T-helper 1 cell treated with Interleukin-12 subunit alpha and Interleukin-12 subunit beta and Interleukin-4 antibody, amounts not matched to agents 30 μg/mL and 1 μg/mL, for 36 hours (primary cell): ENCODE data around the gene RAMP3.
"Not testable (repeated sequence)": the region's sequence is repeated elsewhere in the genome, so short reads cannot be mapped to it uniquely, and the experiment has no call there.

Experiments used
- H3K27ac Mint-ChIP-seq: one replicate; pipeline ENCODE4 v1.8.0; 2021; ENCODE audit warnings: mild to moderate bottlenecking, mixed read lengths
- H3K27me3 Mint-ChIP-seq: one replicate; pipeline ENCODE4 v1.8.0; 2021; ENCODE audit warnings: low read depth, mixed read lengths
- H3K36me3 Mint-ChIP-seq: one replicate; pipeline ENCODE4 v1.8.0; 2021; ENCODE audit warnings: low read depth, mixed read lengths
- H3K4me1 Mint-ChIP-seq: one replicate; pipeline ENCODE4 v1.8.0; 2021; ENCODE audit warnings: low read depth, mixed read lengths
- H3K4me3 Mint-ChIP-seq: one replicate; pipeline ENCODE4 v1.8.0; 2021; ENCODE audit warnings: mild to moderate bottlenecking, moderate library complexity, mixed read lengths
- H3K9me3 Mint-ChIP-seq: one replicate; pipeline ENCODE4 v1.8.0; 2021; ENCODE audit warnings: mixed read lengths

Gene RAMP3, protein sequence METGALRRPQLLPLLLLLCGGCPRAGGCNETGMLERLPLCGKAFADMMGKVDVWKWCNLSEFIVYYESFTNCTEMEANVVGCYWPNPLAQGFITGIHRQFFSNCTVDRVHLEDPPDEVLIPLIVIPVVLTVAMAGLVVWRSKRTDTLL

DNA sequence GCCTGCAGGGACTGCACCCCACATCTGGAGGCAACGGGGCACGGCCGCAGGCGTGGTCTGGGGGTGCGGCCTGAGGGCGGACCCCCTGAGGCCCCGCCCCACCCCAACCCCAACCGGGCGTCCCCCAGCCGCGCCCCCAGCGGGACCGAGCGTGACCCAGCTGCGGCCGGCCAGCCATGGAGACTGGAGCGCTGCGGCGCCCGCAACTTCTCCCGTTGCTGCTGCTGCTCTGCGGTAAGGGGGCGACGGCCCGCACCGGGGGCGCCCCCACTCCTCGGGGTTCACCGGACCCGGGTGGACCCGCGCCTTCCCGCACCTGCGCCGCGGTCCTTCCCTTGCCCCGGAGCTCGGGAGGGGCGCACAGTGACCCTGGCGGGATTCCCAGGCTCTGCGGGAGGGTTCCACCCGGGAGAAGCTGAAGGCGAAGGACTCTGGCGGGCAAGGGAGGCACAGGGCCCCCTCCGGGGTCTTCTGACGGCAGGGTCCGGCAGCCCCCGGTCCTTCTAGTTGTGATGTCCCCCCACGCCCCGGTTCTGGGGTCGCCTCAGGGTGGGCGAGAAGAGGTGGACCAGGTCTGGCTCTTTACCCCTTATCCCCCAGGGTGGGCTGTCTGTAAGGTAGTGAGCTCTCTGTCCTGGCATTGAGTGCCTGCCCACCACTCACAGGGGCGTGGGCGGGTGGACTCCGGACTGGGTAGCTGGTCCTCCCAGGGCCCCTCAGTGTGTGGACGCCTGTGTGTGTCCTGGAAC is at the start of gene RAMP3:
Gene RAMP3 (plus strand): TSS at position 139 of the 749 bp plus-strand sequence. CDS start 38 bp downstream, at position 177.
- H3K9me3 Mint-ChIP-seq = no peaks in the 10 kb centered on the region
- no peaks in the 10 kb centered on the region for H3K36me3 Mint-ChIP-seq
- peaks cover 28% of the 10 kb centered on the region for H3K27me3 Mint-ChIP-seq
- no peak within 1 kb of the TSS for H3K4me3 Mint-ChIP-seq
- H3K4me1 Mint-ChIP-seq = peaks cover 9% of the 10 kb centered on the region
- H3K27ac Mint-ChIP-seq = no peak within 1 kb of the TSS

DNA sequence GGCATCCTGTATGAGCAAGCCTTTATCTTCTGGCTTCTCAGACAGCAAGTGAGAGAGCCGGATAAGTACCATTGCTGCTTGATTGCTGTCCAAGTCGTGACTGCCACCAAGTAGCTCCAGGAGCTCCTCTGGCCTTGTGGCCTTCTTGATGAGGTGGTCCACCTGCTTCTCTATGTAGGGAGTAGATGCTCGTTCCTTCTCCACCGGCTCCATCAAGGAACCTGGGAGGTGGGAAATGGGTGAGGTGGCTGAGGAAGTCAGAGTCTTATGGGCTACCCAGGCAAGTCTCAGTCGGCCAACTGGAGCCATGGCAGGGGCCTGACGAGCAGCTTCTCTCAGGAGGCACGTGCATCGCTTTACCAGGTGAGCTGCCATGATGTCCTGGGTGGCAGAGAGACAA is 48.7 kb upstream of the RAMP3 start:
- Mint-ChIP-seq H3K4me3 (peak overlapping the region; percentile 1), H3K27ac (peak overlapping the region; percentile 6)

DNA sequence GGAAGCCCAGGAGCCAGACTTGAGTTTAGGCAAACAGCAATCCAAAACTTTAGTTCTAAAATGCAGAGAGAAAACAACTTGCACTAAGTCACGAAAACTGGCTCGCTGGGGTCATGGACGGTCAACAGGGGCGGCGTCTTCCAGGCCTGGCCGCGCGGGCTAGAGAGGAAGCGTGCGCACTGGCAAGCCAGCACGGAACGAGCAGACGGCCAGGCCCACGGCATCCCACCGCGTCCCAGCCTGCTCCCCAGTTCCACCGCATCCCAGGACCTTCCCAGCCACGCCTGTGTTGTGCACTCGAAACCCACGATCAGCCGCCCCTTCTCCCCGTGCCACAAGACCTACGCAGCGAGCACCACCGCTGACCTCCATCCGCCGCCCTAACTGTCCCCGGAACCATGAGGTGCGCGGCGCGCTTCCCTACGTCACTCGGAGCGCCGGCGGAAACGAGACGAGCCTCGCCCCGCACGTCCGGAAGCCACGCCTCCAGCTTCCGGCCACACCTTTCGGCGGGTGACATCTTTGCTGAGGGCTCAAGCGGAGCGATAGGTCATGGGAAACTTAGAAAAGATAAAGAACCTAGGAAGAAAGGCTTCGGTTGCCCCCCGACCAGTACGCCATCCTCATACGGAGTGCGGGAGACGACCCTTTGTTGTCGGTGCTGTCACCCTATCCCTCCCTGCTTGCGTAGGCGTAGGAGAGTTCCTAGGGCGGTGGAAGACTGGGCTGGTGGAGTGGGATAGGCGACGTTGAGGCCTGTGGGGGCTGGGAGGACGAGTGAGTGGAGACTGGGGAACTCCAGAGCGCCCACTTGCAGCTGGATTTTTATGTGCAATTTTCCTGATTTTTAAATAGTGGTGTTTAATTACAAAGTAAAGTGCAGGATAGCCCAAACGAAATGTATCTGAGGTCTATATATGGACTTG is 46.0 kb upstream of the RAMP3 start, which contains the start of gene TBRG4:
Gene TBRG4 (minus strand): TSS at position 400 of the 926 bp plus-strand sequence. CDS start 2,460 bp downstream, outside the sequence.
- Mint-ChIP-seq H3K4me1 (peaks cover 38% of the 10 kb centered on the region), H3K27ac (peak within 1 kb of the TSS; percentile 98), H3K27me3 (peaks cover 29% of the 10 kb centered on the region), H3K36me3 (peaks cover 23% of the 10 kb centered on the region), H3K9me3 (no peaks in the 10 kb centered on the region), H3K4me3 (peak within 1 kb of the TSS; percentile 100)

More for the DNA sequence above, 48.7 kb upstream of the RAMP3 start:
- Mint-ChIP-seq H3K4me1 (peaks cover 37% of the 10 kb centered on the region), H3K27me3 (peaks cover 13% of the 10 kb centered on the region), H3K36me3 (peaks cover 25% of the 10 kb centered on the region), H3K9me3 (no peaks in the 10 kb centered on the region)

DNA sequence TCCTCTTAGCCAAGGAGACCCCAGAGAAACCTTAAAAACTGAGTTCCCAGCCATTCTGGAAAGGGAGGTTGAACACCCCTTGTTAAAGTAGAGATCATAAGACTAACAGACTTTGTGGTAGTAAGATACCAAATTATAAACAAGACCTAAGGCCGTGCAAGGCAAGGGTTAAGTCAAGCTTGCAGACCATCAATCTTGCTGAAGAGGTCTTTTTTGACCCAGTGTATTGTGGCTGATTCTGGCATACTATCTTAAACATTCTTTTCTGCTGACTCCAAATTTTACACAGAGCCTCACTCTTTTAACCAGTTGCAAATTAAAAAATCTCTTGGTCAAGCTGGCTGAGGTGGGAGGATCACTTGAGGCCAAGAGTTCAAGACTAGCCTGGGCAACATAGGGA is 44.9 kb upstream of the RAMP3 start:
- H3K27ac Mint-ChIP-seq = peak overlapping the region; percentile 76
- H3K4me1 Mint-ChIP-seq = peaks cover 31% of the 10 kb centered on the region
- no peaks in the 10 kb centered on the region for H3K9me3 Mint-ChIP-seq
- peaks cover 17% of the 10 kb centered on the region for H3K36me3 Mint-ChIP-seq
- H3K4me3 Mint-ChIP-seq = peak overlapping the region; percentile 100
- H3K27me3 Mint-ChIP-seq = peaks cover 32% of the 10 kb centered on the region

DNA sequence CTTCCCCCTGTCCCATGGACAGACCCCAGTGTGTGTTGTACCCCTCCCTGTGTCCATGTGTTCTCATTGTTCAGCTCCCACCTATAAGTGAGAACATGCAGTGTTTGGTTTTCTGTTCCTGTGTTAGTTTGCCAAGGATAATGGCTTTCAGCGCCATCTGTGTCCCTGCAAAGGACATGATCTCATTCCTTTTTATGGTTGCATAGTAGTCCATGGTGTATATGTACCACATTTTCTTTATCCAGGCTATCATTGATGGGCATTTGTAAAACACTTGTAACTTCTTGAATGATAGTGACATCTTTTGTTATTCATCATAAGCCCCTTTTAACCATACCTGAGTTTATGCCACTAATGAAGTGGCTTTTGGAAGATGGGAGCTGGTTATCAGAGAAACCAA is 43.3 kb upstream of the RAMP3 start:
- not testable (repeated sequence) for H3K27ac Mint-ChIP-seq, H3K9me3 Mint-ChIP-seq, H3K36me3 Mint-ChIP-seq, H3K4me3 Mint-ChIP-seq
- Mint-ChIP-seq H3K4me1 (peaks cover 23% of the 10 kb centered on the region), H3K27me3 (peaks cover 32% of the 10 kb centered on the region)

DNA sequence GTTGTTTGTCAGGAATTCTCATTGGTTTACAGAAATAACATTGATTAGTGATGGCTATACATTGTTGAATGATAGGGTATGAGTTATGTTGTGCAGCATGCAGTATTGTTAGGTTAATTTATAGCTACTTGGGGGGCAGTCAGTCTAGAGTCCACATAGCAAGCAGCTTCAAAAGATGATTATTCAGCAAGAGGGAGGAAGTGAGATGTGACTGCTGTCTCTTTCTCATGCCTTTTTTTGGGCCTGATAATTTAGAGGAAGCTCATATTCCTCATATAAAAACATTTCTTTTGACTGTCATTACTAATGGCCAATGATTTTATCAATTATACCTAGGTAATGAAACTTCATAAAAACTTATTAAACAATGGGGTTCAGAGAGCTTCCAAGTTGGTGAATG is 42.7 kb upstream of the RAMP3 start:
- peaks cover 5% of the 10 kb centered on the region for H3K36me3 Mint-ChIP-seq
- no peak overlapping the region for H3K4me3 Mint-ChIP-seq
- peaks cover 22% of the 10 kb centered on the region for H3K4me1 Mint-ChIP-seq
- no peaks in the 10 kb centered on the region for H3K9me3 Mint-ChIP-seq
- H3K27ac Mint-ChIP-seq = no peak overlapping the region
- H3K27me3 Mint-ChIP-seq = peaks cover 32% of the 10 kb centered on the region

DNA sequence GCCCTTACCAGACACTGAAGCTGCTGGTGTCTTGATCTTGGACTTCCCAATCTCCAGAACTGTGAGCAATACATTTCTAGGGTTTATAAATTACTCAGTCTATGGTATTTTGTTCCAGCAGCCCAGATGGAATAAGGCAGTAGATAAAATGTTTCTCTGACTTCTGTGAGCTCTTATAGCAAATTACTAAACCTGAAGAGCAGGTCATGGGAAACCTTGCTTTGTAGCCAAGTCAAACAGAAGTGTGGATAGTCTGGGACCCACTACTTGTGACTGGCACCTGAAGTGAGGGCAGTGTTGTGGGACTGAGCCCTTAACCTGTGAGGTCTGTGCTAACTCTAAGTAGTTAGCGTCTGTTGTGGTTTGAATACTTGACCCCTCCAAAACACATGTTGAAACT is 41.5 kb upstream of the RAMP3 start:
- H3K4me3 Mint-ChIP-seq = no peak overlapping the region
- H3K27me3 Mint-ChIP-seq = peaks cover 32% of the 10 kb centered on the region
- H3K27ac Mint-ChIP-seq = no peak overlapping the region
- peaks cover 19% of the 10 kb centered on the region for H3K4me1 Mint-ChIP-seq
- H3K9me3 Mint-ChIP-seq = no peaks in the 10 kb centered on the region
- peaks cover 5% of the 10 kb centered on the region for H3K36me3 Mint-ChIP-seq

DNA sequence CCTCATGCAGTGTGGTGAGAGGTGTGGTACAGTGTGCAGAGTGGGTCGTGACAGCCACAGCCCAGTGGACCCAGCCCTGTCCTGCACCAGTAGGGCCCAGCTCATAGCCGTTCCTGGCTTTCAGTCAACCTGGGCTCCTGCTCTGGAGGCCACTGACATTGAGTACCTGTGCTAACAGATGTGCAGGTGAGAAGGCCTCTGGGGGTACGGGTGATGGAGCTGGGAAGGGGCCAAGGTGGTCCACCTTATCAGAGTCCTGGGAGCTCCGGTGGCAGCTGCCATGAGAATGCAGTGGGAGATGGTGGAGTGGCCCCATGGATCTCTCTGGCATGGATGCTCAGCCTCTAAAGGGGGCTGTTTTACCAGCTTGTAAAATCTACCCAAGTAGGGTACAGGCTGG is 40.0 kb upstream of the RAMP3 start:
- no peak overlapping the region for H3K27ac Mint-ChIP-seq

DNA sequence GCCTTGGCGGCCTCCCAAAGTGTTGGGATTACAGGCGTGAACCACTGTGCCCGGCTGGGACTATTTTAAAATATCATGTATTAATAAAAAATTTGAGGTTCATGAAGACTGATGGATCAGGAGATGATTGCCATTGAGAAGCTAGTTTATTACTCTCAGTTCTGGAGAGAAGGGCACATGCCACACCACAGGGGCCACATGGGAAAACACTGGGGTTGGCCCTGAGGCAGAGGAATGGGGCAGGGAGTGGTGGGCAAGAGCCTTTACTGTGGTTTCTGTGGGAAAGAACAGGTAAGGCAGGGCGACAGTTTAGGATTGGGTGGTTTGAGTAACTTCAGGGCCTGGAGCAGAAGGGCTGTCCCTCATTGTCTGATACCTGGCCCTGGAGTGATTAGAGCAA is 39.3 kb upstream of the RAMP3 start:
- no peak overlapping the region for H3K4me3 Mint-ChIP-seq
- H3K9me3 Mint-ChIP-seq = no peaks in the 10 kb centered on the region
- no peaks in the 10 kb centered on the region for H3K36me3 Mint-ChIP-seq
- no peak overlapping the region for H3K27ac Mint-ChIP-seq
- H3K4me1 Mint-ChIP-seq = peaks cover 14% of the 10 kb centered on the region
- peaks cover 22% of the 10 kb centered on the region for H3K27me3 Mint-ChIP-seq

More for the DNA sequence above, 40.0 kb upstream of the RAMP3 start:
- H3K4me3 Mint-ChIP-seq = no peak overlapping the region
- H3K27me3 Mint-ChIP-seq = peaks cover 27% of the 10 kb centered on the region
- H3K9me3 Mint-ChIP-seq = no peaks in the 10 kb centered on the region
- peaks cover 12% of the 10 kb centered on the region for H3K4me1 Mint-ChIP-seq
- H3K36me3 Mint-ChIP-seq = no peaks in the 10 kb centered on the region

DNA sequence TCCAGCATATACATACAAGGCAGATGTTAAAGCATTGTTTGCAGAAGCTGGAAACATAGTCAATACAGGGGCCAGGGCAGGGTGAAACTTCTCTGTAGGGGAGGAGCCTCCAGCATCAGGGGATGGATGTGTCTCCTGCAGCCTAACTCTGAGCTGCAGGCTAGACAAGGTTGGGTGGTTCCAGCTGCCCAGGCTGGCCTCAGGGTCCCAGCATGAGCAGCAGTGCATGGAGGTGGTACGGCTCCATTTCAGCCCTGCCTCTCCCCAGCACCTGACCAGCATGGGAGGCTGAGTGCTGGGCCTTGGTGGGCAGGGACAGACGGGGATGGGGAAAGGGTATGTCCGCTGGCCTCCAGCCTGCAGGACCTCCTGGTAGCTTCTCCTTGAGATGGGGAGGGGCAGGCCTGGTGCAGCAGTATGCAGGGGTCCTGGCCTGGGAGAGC is 38.7 kb upstream of the RAMP3 start:
- H3K4me1 Mint-ChIP-seq = peaks cover 20% of the 10 kb centered on the region
- H3K27me3 Mint-ChIP-seq = peaks cover 20% of the 10 kb centered on the region
- no peaks in the 10 kb centered on the region for H3K36me3 Mint-ChIP-seq
- no peak overlapping the region for H3K4me3 Mint-ChIP-seq
- no peak overlapping the region for H3K27ac Mint-ChIP-seq
- H3K9me3 Mint-ChIP-seq = no peaks in the 10 kb centered on the region

DNA sequence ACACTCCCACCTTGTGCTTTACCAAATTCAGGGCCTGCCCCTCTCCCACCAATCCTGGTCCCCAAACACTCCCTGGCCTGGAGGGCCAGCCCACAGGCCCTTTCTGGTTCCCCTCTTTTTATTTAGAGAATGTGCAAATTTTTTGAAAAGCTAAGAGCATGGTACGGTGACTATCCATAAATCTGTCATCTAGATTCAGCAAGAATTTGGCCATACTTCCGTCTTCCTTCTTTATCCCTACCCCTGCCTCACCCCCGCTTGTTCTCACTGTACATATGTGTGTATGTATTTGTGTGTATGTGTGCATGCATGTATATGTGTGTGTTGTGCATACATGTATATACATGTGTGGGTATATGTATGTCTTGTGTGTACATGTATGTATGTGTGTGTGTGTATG is 38.0 kb upstream of the RAMP3 start:
- no peaks in the 10 kb centered on the region for H3K9me3 Mint-ChIP-seq
- H3K4me1 Mint-ChIP-seq = peaks cover 18% of the 10 kb centered on the region
- no peaks in the 10 kb centered on the region for H3K36me3 Mint-ChIP-seq
- H3K27me3 Mint-ChIP-seq = peaks cover 14% of the 10 kb centered on the region
- H3K4me3 Mint-ChIP-seq = no peak overlapping the region
- H3K27ac Mint-ChIP-seq = no peak overlapping the region

DNA sequence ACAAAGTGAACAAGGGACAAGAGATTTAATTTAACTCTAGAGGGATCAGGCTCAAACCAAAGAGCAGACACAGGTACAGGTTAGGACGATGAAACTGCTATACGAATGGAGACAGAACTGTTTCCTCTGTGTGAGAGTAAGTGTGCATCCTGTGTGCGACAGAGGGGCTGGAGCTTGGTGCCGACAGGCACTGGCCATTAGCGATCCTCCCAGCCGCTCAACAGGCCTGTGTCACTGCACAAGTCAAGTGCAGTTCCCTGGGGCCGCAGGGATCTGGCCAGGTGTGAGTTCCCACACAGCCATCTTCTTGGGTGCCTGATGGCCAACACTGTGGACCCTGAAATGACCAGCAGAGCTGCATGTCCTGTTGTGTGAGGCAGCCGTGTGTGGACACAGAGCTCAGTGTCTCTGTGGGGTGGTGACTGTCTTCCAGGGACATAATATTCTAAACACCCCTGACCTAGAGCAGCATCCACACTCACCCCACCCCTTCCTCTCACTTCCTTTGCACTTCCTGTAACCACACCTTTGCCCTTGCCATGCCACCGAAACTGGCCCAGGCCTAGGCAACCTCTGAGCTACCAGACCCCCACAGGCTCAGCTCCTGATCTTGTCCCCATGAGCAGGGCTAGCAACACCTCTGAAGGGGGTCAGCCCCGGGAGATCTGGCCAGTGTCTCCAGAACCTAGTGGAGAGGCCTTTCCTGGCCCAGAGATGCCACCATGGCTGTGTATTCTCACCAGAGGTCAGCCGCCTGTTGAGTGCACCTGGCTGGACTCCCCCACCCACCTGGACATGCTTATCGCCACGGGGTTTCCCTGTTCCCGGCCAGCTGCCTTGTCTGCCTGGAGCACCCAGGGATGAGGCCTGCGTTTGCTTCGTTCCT is 34.4 kb upstream of the RAMP3 start:
- Mint-ChIP-seq H3K27me3 (no peaks in the 10 kb centered on the region), H3K4me3 (peak overlapping the region; percentile 42), H3K9me3 (no peaks in the 10 kb centered on the region), H3K27ac (peak overlapping the region; percentile 87), H3K4me1 (peaks cover 18% of the 10 kb centered on the region), H3K36me3 (no peaks in the 10 kb centered on the region)

DNA sequence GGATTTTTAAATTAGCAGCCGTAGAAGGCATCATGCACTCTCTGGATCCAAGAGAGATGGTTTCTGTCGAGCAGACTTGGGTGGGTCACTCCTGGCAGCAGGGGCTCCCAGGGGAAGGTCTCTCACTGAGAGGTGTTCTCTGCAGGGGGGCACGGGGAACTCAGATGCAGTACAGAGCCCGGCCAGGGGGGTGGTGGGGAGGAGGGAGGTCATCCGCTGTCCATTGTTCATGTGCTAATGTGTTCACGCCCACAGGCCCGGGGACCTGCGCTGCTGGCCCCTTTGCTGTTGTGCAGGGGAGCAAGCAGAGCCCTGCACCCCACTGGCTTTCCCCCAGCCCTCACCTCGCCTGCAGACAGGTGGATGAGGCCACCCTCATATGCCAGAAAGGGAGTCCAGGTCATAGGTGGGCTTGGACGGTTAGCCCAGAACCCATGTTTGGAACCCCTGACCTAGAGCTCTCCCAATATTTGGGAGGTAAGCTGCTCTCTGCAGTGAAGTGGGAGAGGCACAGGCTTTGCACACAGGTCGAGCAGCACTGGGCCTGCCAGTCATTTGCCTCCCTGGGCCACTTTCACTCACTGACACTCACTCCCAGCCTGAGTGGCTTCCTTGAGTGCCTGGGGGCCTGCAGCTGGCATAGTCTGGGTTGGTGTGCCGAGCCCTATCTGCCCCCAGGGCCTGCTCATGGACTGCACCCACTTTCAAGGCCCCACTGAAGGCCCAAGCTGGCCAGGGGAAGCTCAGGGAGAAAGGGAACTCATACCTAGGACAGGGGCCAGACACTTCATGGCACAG is 33.5 kb upstream of the RAMP3 start:
- Mint-ChIP-seq H3K27ac (peak overlapping the region; percentile 87), H3K36me3 (no peaks in the 10 kb centered on the region), H3K4me1 (peaks cover 15% of the 10 kb centered on the region), H3K9me3 (no peaks in the 10 kb centered on the region), H3K27me3 (no peaks in the 10 kb centered on the region), H3K4me3 (no peak overlapping the region)
